B cell (primary cell): ENCODE data around the gene ATRNL1.
"Not testable (repeated sequence)": the region's sequence is repeated elsewhere in the genome, so short reads cannot be mapped to it uniquely, and the experiment has no call there.

Source experiments
- EZH2 ChIP-seq: IDR thresholded peaks from 2 replicates; pipeline ENCODE4 v1.6.1; 2012; ENCODE audit warnings: borderline replicate concordance, low read depth, mild to moderate bottlenecking, moderate library complexity, low read length; ENCODE audit not compliant: insufficient read depth, poor library complexity, severe bottlenecking
- TF ChIP-seq, protein P1 (sequence below): fragments of 200-600 bp; IDR thresholded peaks from one replicate; pipeline ENCODE4 v1.8.0; 2022; ENCODE audit warnings: antibody characterized with exemption, mild to moderate bottlenecking

DNA sequence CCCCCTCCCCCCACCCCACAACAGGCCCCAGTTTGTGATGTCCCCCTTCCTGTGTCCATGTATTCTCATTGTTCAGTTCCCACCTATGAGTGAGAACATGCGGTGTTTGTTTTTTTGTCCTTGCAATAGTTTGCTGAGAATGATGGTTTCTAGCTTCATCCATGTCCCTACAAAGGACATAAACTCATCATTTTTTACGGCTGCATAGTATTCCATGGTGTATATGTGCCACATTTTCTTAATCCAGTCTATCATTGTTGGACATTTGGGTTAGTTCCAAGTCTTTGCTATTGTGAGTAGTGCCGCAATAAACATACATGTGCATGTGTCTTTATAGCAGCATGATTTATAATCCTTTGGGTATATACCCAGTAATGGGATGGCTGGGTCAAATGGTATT is 312.7 kb downstream of the ATRNL1 start:
- TF ChIP-seq EZH2: not testable (repeated sequence)
- TF ChIP-seq, protein P1, sequence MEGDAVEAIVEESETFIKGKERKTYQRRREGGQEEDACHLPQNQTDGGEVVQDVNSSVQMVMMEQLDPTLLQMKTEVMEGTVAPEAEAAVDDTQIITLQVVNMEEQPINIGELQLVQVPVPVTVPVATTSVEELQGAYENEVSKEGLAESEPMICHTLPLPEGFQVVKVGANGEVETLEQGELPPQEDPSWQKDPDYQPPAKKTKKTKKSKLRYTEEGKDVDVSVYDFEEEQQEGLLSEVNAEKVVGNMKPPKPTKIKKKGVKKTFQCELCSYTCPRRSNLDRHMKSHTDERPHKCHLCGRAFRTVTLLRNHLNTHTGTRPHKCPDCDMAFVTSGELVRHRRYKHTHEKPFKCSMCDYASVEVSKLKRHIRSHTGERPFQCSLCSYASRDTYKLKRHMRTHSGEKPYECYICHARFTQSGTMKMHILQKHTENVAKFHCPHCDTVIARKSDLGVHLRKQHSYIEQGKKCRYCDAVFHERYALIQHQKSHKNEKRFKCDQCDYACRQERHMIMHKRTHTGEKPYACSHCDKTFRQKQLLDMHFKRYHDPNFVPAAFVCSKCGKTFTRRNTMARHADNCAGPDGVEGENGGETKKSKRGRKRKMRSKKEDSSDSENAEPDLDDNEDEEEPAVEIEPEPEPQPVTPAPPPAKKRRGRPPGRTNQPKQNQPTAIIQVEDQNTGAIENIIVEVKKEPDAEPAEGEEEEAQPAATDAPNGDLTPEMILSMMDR: not testable (repeated sequence)
